Stomach (tissue), 4 donors: ENCODE data around the gene SORCS1.

Experiments
- CTCF ChIP-seq, 7 experiments: fragments of 450-650 bp in 4 of 7; fragments of 200-600 bp in 3 of 7; sonication (generic) in 3 of 7; IDR thresholded peaks; one replicate each; pipeline ENCODE4 v1.5.1; 2016 to 2019; ENCODE audit warnings: antibody characterized with exemption in 7 of 7, control low read depth in 2 of 7, mild to moderate bottlenecking in 1 of 7
- POLR2A ChIP-seq, 4 donors: fragments of 450-650 bp; IDR thresholded peaks; one replicate each; pipeline ENCODE4 v1.6.1; 2016; ENCODE audit warnings: antibody characterized with exemption in 4 of 4, control low read depth in 2 of 4, mild to moderate bottlenecking in 1 of 4, moderate library complexity in 1 of 4

GRCh38 chr10:106576534-106576933 is 588.0 kb downstream of the SORCS1 start:
- TF ChIP-seq CTCF (IDR thresholded peaks at IDR 0.05) (no peak), POLR2A (IDR thresholded peaks at IDR 0.05) (no peak)
